SU-DHL-6 (cell line): ENCODE data around the gene ABCD2.

ENCODE experiments used
- H2AFZ ChIP-seq: fragments of 200-600 bp; sonication (generic); 2 replicates; pipeline ENCODE4 v1.6.1; 2014; ENCODE audit warnings: low read depth, mild to moderate bottlenecking, moderate library complexity, mixed read lengths, antibody characterized with exemption, low read length; ENCODE audit not compliant: severe bottlenecking
- H3F3A ChIP-seq: fragments of 200-600 bp; shearing (Covaris generic); 2 replicates; pipeline ENCODE4 v1.6.0; 2016; ENCODE audit warnings: antibody characterized with exemption, mild to moderate bottlenecking; ENCODE audit not compliant: insufficient read depth
- H3K27ac ChIP-seq: fragments of 200-600 bp; sonication (generic); 2 replicates; pipeline ENCODE4 v1.5.1; 2016; ENCODE audit warnings: low read depth, mild to moderate bottlenecking, low read length, moderate library complexity, mixed read lengths
- H3K27me3 ChIP-seq: fragments of 200-600 bp; sonication (generic), shearing (Covaris generic); 2 replicates; pipeline ENCODE4 v1.6.0; 2014; ENCODE audit warnings: mild to moderate bottlenecking, low read length
- H3K36me3 ChIP-seq: fragments of 200-600 bp; sonication (generic); 2 replicates; pipeline ENCODE4 v1.6.1; 2014; ENCODE audit warnings: mild to moderate bottlenecking, low read length, mixed read lengths
- H3K4me2 ChIP-seq: fragments of 300-600, 200-600 bp; shearing (Covaris generic), sonication (generic); 2 replicates; pipeline ENCODE4 v1.6.0; 2014; ENCODE audit warnings: low read length, low read depth, mild to moderate bottlenecking; ENCODE audit not compliant: poor library complexity, severe bottlenecking
- H3K4me3 ChIP-seq: fragments of 200-600 bp; sonication (generic); 2 replicates; pipeline ENCODE4 v1.5.1; 2014; ENCODE audit warnings: antibody characterized with exemption, low read length, mild to moderate bottlenecking, mixed read lengths; ENCODE audit not compliant: insufficient read depth, poor library complexity, severe bottlenecking
- H3K79me2 ChIP-seq: fragments of 200-600 bp; sonication (generic); 2 replicates; pipeline ENCODE4 v1.6.1; 2014; ENCODE audit warnings: mild to moderate bottlenecking, low read length, moderate library complexity; ENCODE audit not compliant: insufficient read depth
- H3K9ac ChIP-seq: fragments of 200-600 bp; sonication (generic); 2 replicates; pipeline ENCODE4 v1.7.0; 2014; ENCODE audit warnings: mild to moderate bottlenecking, low read length
- H3K9me2 ChIP-seq: fragments of 200-600 bp; sonication (generic); replicated peaks from 2 replicates; pipeline ENCODE4 v1.6.1; 2014; ENCODE audit warnings: low read length; ENCODE audit not compliant: insufficient read depth
- H3K9me3 ChIP-seq: fragments of 200-600 bp; sonication (generic); 2 replicates; pipeline ENCODE4 v1.6.1; 2014; ENCODE audit warnings: low read length, mixed read lengths; ENCODE audit not compliant: insufficient read depth
- H4K20me1 ChIP-seq: fragments of 200-600 bp; sonication (generic); 2 replicates; pipeline ENCODE4 v1.6.1; 2014; ENCODE audit warnings: low read depth, mild to moderate bottlenecking, antibody characterized with exemption, low read length, moderate library complexity, mixed read lengths
- EZH2phosphoT487 ChIP-seq: fragments of 200-600 bp; sonication (generic), shearing (Covaris generic); conservative IDR thresholded peaks from 2 replicates; pipeline ENCODE4 v1.6.1; 2018; ENCODE audit warnings: mild to moderate bottlenecking, antibody characterized with exemption, low read length, moderate library complexity, mixed read lengths
- TF ChIP-seq, protein P1 (sequence below): fragments of 200-600 bp; sonication (generic); IDR thresholded peaks from one replicate; pipeline ENCODE4 v1.5.1; 2017; ENCODE audit warnings: antibody characterized with exemption, mild to moderate bottlenecking, low read length, moderate library complexity; ENCODE audit not compliant: insufficient read depth, poor library complexity, severe bottlenecking

ABCD2 gene

DNA sequence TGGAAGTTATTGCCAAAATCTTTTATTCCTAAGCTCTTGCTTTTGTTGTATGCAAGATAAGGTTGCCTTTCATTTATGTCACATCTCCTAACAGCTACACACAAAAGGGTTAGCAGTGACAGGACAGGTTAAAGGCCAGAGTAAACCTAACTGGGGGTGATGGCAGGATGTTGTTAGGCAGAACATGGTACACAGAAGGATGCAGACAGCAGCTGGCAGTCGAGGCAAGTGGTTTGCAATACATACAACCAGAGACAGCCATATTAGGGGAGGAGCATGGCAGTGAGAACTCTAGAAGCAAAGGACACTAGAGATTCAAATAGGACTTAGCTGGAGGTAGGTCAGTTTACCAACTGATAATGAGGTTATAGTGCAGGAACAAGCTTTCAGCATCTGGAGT is 2.7 kb upstream of the ABCD2 start:
- H3K27ac ChIP-seq = no peak overlapping the region
- no peaks in the 10 kb centered on the region for H3K79me2 ChIP-seq
- H3K4me3 ChIP-seq = no peak overlapping the region
- no peaks in the 10 kb centered on the region for H3K36me3 ChIP-seq
- no peaks in the 10 kb centered on the region for H3K27me3 ChIP-seq
- H3K9me3 ChIP-seq = no peaks in the 10 kb centered on the region
- H2AFZ ChIP-seq = peak overlapping the region; percentile 17
- TF ChIP-seq EZH2phosphoT487 = no peak
- TF ChIP-seq, protein P1, sequence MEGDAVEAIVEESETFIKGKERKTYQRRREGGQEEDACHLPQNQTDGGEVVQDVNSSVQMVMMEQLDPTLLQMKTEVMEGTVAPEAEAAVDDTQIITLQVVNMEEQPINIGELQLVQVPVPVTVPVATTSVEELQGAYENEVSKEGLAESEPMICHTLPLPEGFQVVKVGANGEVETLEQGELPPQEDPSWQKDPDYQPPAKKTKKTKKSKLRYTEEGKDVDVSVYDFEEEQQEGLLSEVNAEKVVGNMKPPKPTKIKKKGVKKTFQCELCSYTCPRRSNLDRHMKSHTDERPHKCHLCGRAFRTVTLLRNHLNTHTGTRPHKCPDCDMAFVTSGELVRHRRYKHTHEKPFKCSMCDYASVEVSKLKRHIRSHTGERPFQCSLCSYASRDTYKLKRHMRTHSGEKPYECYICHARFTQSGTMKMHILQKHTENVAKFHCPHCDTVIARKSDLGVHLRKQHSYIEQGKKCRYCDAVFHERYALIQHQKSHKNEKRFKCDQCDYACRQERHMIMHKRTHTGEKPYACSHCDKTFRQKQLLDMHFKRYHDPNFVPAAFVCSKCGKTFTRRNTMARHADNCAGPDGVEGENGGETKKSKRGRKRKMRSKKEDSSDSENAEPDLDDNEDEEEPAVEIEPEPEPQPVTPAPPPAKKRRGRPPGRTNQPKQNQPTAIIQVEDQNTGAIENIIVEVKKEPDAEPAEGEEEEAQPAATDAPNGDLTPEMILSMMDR = no peak
- no peak overlapping the region for H3K4me2 ChIP-seq
- H3K9me2 ChIP-seq = no peaks in the 10 kb centered on the region
- peaks cover 25% of the 10 kb centered on the region for H3F3A ChIP-seq
- no peak overlapping the region for H3K9ac ChIP-seq
- no peaks in the 10 kb centered on the region for H4K20me1 ChIP-seq

DNA sequence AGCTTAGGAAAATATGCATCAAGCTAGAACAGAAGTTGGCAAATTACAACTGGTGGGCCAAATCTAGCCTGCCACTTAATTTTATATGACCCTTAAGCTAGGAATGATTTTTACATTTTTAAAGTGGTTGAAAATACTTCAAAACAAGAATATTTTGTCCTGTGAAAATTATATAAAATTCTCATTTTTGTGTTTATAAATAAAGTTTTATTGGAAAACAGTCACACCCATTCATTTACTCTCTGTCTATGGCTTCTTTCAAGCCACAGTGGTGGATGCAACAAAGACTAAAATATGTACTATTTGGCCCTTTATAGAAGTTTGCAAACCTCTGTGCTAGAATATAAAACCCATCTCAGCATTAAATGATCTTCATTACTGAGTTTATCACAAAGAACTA is 2.1 kb upstream of the ABCD2 start:
- peaks cover 25% of the 10 kb centered on the region for H3F3A ChIP-seq
- no peaks in the 10 kb centered on the region for H3K27me3 ChIP-seq
- H3K27ac ChIP-seq = no peak overlapping the region
- no peaks in the 10 kb centered on the region for H3K9me2 ChIP-seq
- no peaks in the 10 kb centered on the region for H3K36me3 ChIP-seq
- 0 out of 2 replicates have a peak overlapping the region, but pooled peaks have one; percentile 51 for H3K9ac ChIP-seq
- TF ChIP-seq, protein P1 = no peak
- TF ChIP-seq EZH2phosphoT487 = no peak
- no peaks in the 10 kb centered on the region for H3K9me3 ChIP-seq
- peak overlapping the region; percentile 100 for H3K4me2 ChIP-seq
- H3K4me3 ChIP-seq = no peak overlapping the region
- H2AFZ ChIP-seq = peak overlapping the region; percentile 95
- H3K79me2 ChIP-seq = no peaks in the 10 kb centered on the region
- no peaks in the 10 kb centered on the region for H4K20me1 ChIP-seq

DNA sequence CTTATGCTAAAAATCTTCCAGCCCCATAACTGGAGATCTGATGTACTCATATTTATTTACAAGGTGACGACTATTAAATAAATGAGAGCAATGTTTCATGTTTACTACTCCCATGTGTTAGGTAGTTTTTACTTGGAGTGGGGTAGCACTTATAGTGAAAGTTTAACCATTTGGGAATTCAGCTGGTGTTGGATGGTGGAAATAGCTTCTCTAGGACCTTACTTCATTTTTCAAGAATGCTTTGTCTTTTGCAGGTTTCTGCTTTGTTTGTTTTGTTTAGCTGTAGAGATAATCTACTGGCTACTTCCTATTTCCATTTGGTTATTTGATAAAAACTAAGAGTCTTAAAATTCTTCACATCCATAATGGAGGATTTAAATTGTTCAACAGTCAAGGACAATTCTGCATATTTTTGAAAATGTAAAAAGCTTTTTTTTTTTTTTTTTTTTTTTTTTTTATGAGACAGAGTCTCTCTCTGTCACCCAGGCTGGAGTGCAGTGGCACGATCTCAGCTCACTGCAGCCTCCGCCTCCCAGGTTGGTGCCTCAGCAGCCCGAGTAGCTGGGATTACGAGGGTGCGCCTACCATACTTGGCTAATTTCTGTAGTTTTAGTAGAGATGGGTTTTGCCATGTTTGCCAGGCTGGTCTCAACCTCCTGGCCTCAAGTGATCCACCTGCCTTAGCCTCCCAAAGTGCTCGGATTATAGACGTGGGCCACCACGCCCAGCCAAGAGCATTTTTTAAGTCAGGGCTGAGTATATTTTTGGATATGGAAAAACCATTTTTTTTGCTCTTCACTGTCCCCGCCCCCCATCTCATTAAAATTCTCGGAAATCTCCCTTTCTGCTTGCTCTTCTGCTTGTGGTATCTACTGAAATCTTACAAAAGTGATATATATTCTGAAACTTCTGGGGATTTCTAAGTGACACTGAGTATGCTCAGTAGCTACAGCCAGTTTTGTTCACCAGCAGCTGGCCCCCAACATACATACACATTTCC is 1.4 kb upstream of the ABCD2 start:
- no peaks in the 10 kb centered on the region for H3K79me2 ChIP-seq
- H3K4me2 ChIP-seq = peak overlapping the region; percentile 100
- peak overlapping the region; percentile 95 for H2AFZ ChIP-seq
- H3K27me3 ChIP-seq = no peaks in the 10 kb centered on the region
- H3K27ac ChIP-seq = peak overlapping the region; percentile 76
- H3K4me3 ChIP-seq = peak overlapping the region; percentile 62
- H3K9ac ChIP-seq = peak overlapping the region; percentile 51
- TF ChIP-seq, protein P1 = no peak
- no peak for TF ChIP-seq EZH2phosphoT487
- no peaks in the 10 kb centered on the region for H3K9me2 ChIP-seq
- H3F3A ChIP-seq = peaks cover 25% of the 10 kb centered on the region
- no peaks in the 10 kb centered on the region for H4K20me1 ChIP-seq
- H3K9me3 ChIP-seq = no peaks in the 10 kb centered on the region
- H3K36me3 ChIP-seq = no peaks in the 10 kb centered on the region
